Uterus (tissue), 4 donors: ENCODE results near the gene APOF. TPM values are rescaled to one million over a fixed set of nuclear protein-coding genes. Genes with fewer than 3 reads are reported as not detected.
A peak's percentile ranks its signal among the peaks of the same experiment; 100 is the strongest.
"Not testable (repeated sequence)": the region's sequence is repeated elsewhere in the genome, so short reads cannot be mapped to it uniquely, and the experiment has no call there.

ENCODE experiments used
- DNase-seq, 2 donors: peaks; one replicate each; pipeline ENCODE4 v3.0.0-alpha.2; 2019 to 2020
- H3K27ac ChIP-seq, 2 donors: fragments of 200-600 bp; sonication (generic); 1 replicate in 1 of 2; 2 replicates in 1 of 2; pipeline ENCODE4 v1.5.1; 2016 to 2018
- H3K27me3 ChIP-seq, 2 donors: fragments of 200-600 bp; sonication (generic); one replicate each; pipeline ENCODE4 v1.5.1; 2018 to 2019; ENCODE audit warnings: control low read depth in 1 of 2
- H3K36me3 ChIP-seq, 2 donors: fragments of 200-600 bp; sonication (generic); one replicate each; pipeline ENCODE4 v1.5.1; 2019; ENCODE audit warnings: control low read depth in 1 of 2
- H3K4me1 ChIP-seq, 2 donors: fragments of 200-600 bp; sonication (generic); one replicate each; pipeline ENCODE4 v1.5.1; 2018 to 2019; ENCODE audit warnings: control low read depth in 1 of 2
- H3K4me3 ChIP-seq, 2 donors: fragments of 200-600 bp; sonication (generic); 1 replicate in 1 of 2; 2 replicates in 1 of 2; pipeline ENCODE4 v1.5.1; 2018 to 2019; ENCODE audit warnings: mild to moderate bottlenecking in 1 of 2
- H3K9me3 ChIP-seq, 2 donors: fragments of 200-600 bp; sonication (generic); one replicate each; pipeline ENCODE4 v1.5.1; 2019; ENCODE audit warnings: control low read depth in 1 of 2
- POLR2A ChIP-seq, 2 donors: fragments of 450-650 bp; IDR thresholded peaks; one replicate each; pipeline ENCODE4 v1.6.1; 2016; ENCODE audit warnings: antibody characterized with exemption in 2 of 2, mild to moderate bottlenecking in 1 of 2, moderate library complexity in 1 of 2
- intact Hi-C: fragments of 100-400 bp; cut with DNase I; formaldehyde crosslinking; loops from one replicate; pipeline ENCODE4 v1.15.1; 2023; ENCODE audit warnings: low total_unique reads
- total RNA-seq, 4 donors: library from RNA; depleted of rRNA in 3 of 4; stranded (reverse); fragments of >200 nt in 3 of 4; gene quantifications; one replicate each; pipeline versions ENCODE4 v1.1.0 to v1.2.4, GENCODE V29; 2014 to 2023
- TF ChIP-seq, protein P1 (sequence below), 4 experiments: fragments of 200-600 bp in 2 of 4; fragments of 450-650 bp in 2 of 4; sonication (generic) in 2 of 4; IDR thresholded peaks; one replicate each; pipeline ENCODE4 v1.5.1; 2016 to 2019; ENCODE audit warnings: antibody characterized with exemption in 4 of 4, mild to moderate bottlenecking in 2 of 4, moderate library complexity in 1 of 4
- donor health status: DM: yes; HTN: yes; CAD: no.

Gene APOF
- total RNA-seq, 4 donors from 2014 or later, result not detected

DNA sequence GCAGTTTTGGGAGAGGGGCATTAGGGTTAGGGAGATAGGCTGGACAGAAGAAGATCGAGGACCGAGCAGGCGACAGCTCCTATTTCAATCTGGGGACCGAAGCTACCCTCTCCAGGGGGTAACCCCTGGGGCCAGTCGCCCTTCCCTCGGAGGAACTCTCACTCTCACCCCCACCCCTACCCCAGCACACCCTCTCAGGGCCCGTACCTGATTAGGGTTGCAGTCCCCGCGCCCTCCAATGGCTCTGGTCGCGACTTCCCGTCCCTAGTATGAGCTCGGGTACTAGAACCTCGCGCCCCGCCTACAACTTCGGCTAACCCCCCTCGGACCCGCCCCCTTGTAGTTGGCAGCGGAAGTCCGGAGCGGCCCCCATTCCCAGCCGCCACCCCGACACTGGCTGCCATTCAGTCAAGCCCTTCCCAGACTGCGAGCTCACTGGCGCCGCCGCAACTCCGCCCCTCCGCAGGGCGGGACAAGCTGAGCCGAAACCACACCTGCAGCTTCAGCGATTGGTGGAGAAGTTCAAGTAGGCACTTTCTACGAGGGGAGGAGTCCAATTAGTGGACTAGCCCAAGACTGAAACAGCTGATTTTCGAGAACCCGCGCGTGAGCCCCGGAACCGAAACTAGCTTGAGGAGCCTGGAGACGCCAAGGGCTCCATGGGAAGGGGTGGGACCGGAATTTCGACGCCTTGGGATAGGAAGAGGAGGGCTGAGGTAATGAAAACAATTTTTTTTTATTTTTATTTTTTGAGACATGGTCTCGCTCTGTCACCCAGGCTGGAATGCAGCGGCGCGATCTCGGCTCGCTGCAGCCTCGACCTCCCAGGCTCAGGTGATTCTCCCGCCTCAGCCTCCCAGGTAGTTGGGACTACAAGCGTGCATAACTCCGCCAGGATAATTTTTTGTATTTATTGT is 2.5 kb downstream of the APOF start, which contains the start of gene STAT2:
TSS of gene STAT2 (minus strand) at position 257 of the 917 bp plus-strand sequence. CDS start 3,536 bp downstream, outside the sequence.
- H3K27me3 ChIP-seq, result no peaks in the 10 kb centered on the region

DNA sequence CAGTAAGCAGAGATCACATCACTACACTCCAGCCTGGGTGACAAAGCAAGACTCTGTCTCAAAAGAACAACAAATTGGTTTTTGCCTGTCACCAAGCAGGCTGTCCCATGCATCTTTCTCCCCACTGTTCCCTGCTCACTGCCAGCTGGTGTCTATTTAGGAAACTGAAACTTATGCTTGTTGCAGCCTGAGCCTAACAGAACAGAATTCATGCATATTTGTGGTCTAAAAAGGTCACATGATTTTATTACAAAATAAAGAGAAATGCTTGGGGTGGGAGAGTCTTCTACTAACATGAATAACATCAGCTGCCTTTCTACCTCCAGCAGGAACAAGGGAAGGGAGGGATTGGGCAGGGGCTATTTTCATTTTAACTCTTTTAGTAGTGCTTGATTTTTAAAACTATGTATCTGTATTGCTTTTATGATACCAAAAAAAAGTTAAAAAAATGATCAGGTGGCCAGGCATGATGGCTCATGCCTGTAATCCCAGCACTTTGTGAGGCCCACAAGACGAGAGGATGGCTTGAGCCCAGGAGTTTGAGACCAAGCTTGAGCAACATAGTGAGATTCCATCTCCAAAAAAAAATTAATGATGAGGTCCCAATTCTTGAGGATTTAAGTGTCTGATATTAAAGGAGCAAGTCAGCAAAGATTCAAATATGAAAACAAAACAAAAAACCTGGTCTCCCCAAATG is 3.7 kb downstream of the APOF start:
- Histone ChIP-seq H3K4me1 (peaks cover 0 to 4% of the 10 kb centered on the region in 2 donors), H3K9me3 (no peaks in the 10 kb centered on the region), H3K4me3 (peak overlapping the region; percentile 72 to 81), H3K36me3 (no peaks in the 10 kb centered on the region), H3K27ac (peak overlapping the region; percentile 85 to 87), H3K27me3 (no peaks in the 10 kb centered on the region)
- TF ChIP-seq, protein P1, sequence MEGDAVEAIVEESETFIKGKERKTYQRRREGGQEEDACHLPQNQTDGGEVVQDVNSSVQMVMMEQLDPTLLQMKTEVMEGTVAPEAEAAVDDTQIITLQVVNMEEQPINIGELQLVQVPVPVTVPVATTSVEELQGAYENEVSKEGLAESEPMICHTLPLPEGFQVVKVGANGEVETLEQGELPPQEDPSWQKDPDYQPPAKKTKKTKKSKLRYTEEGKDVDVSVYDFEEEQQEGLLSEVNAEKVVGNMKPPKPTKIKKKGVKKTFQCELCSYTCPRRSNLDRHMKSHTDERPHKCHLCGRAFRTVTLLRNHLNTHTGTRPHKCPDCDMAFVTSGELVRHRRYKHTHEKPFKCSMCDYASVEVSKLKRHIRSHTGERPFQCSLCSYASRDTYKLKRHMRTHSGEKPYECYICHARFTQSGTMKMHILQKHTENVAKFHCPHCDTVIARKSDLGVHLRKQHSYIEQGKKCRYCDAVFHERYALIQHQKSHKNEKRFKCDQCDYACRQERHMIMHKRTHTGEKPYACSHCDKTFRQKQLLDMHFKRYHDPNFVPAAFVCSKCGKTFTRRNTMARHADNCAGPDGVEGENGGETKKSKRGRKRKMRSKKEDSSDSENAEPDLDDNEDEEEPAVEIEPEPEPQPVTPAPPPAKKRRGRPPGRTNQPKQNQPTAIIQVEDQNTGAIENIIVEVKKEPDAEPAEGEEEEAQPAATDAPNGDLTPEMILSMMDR (IDR thresholded peaks at IDR 0.05), result no peak
- peak in 1 of 2 donors; percentile 20 for TF ChIP-seq POLR2A (IDR thresholded peaks at IDR 0.05)
- DNase-seq, result no peak
- intact Hi-C loops, result no loop called here

More for the DNA sequence above, 2.5 kb downstream of the APOF start, which contains the start of gene STAT2:
- intact Hi-C loops, result no loop called here
- Histone ChIP-seq H3K9me3 (no peaks in the 10 kb centered on the region), H3K36me3 (no peaks in the 10 kb centered on the region), H3K4me3 (peak within 1 kb of the TSS; percentile 72 to 81), H3K4me1 (peaks cover 0 to 4% of the 10 kb centered on the region in 2 donors), H3K27ac (peak within 1 kb of the TSS; percentile 94 to 98)
- DNase-seq, result peak; percentile 99
- TF ChIP-seq, protein P1 (IDR thresholded peaks at IDR 0.05), result no peak
- peak; percentile 64 to 69 for TF ChIP-seq POLR2A (IDR thresholded peaks at IDR 0.05)

DNA sequence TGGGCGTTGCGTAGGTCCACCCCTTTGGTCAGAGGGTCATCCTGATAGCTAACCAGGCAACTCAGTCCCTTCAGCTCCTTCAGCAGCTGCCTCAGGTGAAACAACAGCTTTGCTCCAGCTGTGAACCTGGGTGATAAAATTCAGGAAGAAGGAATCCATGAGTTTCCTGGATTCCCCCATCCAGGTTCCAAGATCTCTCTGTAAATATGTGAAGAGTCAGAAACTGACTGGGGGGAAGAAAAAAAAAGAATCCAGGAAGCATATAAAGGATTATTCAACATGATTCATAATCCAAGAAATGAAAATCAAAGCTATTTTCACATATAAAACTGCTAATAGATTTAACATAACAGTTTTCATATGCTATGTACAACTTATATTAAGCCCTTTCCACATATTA is 11.3 kb downstream of the APOF start:
- Histone ChIP-seq H3K36me3 (no peaks in the 10 kb centered on the region), H3K4me3 (no peak overlapping the region), H3K4me1 (no peaks in the 10 kb centered on the region), H3K9me3 (no peaks in the 10 kb centered on the region), H3K27ac (no peak overlapping the region), H3K27me3 (no peaks in the 10 kb centered on the region)
- DNase-seq, result no peak
- no peak for TF ChIP-seq POLR2A (IDR thresholded peaks at IDR 0.05)
- intact Hi-C loops, result no loop called here

DNA sequence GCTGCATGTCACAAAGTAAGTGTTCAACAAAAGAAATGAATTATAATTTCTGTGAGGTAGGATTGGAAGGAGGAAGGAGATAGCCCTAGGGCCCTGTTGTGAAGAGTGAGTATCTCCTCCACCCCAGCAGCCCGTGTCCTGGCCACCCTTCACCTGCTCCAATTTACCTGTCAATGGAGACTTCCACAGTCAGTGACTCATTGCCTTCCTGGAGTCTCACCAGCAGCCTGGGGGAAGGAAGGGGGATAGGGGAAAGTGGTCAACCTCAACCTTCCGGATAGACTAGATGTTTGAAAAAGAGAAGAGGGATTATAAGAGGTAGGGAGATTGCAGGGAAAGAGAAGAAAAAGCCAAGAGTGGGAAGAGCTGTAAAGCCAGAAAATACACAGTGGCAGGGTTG is 12.0 kb downstream of the APOF start:
- Histone ChIP-seq H3K4me1 (no peaks in the 10 kb centered on the region), H3K27ac (no peak overlapping the region), H3K9me3 (no peaks in the 10 kb centered on the region), H3K36me3 (no peaks in the 10 kb centered on the region), H3K4me3 (no peak overlapping the region), H3K27me3 (no peaks in the 10 kb centered on the region)
- DNase-seq, result no peak
- intact Hi-C loops, result no loop called here
- TF ChIP-seq POLR2A (IDR thresholded peaks at IDR 0.05), result no peak
- TF ChIP-seq, protein P1 (IDR thresholded peaks at IDR 0.05), result no peak

DNA sequence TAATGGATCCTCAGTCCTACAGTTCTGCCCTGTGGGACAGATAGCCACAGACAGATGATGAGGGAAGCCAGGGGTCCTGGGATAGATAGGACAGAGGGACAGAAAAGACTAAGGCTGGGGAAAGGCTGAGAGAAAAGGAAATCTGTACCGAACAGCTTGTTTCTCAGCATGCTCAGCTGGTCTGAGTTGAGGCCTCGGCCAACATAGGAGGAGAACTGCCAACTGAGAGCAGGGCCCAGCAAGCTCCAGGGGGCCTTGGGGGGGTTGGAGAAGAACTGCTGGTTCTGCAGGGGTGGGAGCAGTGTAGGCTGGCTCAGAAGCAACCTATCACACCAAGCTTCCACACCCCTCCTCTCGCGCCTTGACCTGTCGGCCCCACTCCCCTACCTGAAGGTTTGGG is 13.9 kb downstream of the APOF start:
- H3K36me3 ChIP-seq, result no peaks in the 10 kb centered on the region

DNA sequence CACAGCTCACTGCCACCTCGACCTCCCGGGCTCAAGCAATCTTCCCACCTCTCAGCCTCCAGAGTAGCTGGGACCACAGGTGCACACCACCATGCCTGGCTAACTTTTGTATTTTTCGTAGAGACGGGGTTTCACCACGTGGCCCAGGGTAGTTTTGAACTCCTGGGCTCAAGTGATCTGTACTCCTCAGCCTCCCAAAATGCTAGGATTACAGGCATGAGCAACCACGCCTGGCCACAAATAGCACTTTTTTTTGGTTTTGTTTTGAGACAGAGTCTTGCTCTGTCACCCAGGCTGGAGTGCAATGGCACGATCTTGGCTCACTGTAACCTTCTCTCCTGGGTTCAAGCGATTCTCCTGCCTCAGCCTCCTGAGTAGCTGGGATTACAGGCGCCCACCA is 15.4 kb downstream of the APOF start:
- DNase-seq, H3K9me3 ChIP-seq, H3K36me3 ChIP-seq, intact Hi-C loops, H3K27me3 ChIP-seq, H3K4me3 ChIP-seq, H3K27ac ChIP-seq, H3K4me1 ChIP-seq: not testable (repeated sequence)

More for the DNA sequence above, 13.9 kb downstream of the APOF start:
- Histone ChIP-seq H3K27me3 (no peaks in the 10 kb centered on the region), H3K4me1 (no peaks in the 10 kb centered on the region), H3K27ac (no peak overlapping the region), H3K4me3 (no peak overlapping the region), H3K9me3 (no peaks in the 10 kb centered on the region)
- TF ChIP-seq, protein P1 (IDR thresholded peaks at IDR 0.05), result no peak
- no peak for TF ChIP-seq POLR2A (IDR thresholded peaks at IDR 0.05)
- intact Hi-C loops, result no loop called here
- no peak for DNase-seq
